Left forelimb (tissue), 1 donor: Measurements from ENCODE around the gene RAB33A.
A peak's percentile ranks its signal among the peaks of the same experiment; 100 is the strongest.

ENCODE experiments used
- DNase-seq: peaks from one replicate; pipeline ENCODE4 v3.0.0-alpha.2; 2018; ENCODE audit warnings: low spot score

Gene RAB33A

GRCh38 chrX:130171446-130172126, at the start of gene RAB33A:
Gene RAB33A (plus strand): TSS chrX:130171962. CDS start chrX:130172063, 101 bp downstream.
- DNase-seq: no peak

GRCh38 chrX:130124577-130124976, 47.2 kb upstream of the RAB33A start:
- DNase-seq: no peak

GRCh38 chrX:130125091-130125874, 46.5 kb upstream of the RAB33A start:
- DNase-seq: no peak

GRCh38 chrX:130130990-130131389, 40.8 kb upstream of the RAB33A start:
- DNase-seq: no peak

- no peak for DNase-seq
Observed at GRCh38 chrX:130136496-130136895, 35.3 kb upstream of the RAB33A start.

- DNase-seq: no peak
Observed at GRCh38 chrX:130136961-130137360, 34.8 kb upstream of the RAB33A start.

GRCh38 chrX:130139474-130140201, 32.1 kb upstream of the RAB33A start:
- DNase-seq: no peak

- DNase-seq: no peak
Observed at GRCh38 chrX:130144509-130144908, 27.3 kb upstream of the RAB33A start.

- no peak for DNase-seq
Observed at GRCh38 chrX:130145123-130145522, 26.6 kb upstream of the RAB33A start.

GRCh38 chrX:130147631-130148030, 24.1 kb upstream of the RAB33A start:
- DNase-seq: no peak

GRCh38 chrX:130155564-130155963, 16.2 kb upstream of the RAB33A start:
- DNase-seq: no peak

- DNase-seq: no peak
Observed at GRCh38 chrX:130158311-130158710, 13.5 kb upstream of the RAB33A start.

GRCh38 chrX:130159776-130160175, 12.0 kb upstream of the RAB33A start:
- no peak for DNase-seq

GRCh38 chrX:130162094-130162735, 9.5 kb upstream of the RAB33A start:
- no peak for DNase-seq

GRCh38 chrX:130163398-130163797, 8.4 kb upstream of the RAB33A start:
- DNase-seq: no peak

- DNase-seq: peak; percentile 58
Observed at GRCh38 chrX:130165181-130165702, 6.5 kb upstream of the RAB33A start.

- DNase-seq: peak; percentile 91
Observed at GRCh38 chrX:130165703-130166502, 5.9 kb upstream of the RAB33A start, which contains the start of gene AIFM1. Gene AIFM1 (minus strand): TSS chrX:130165841. CDS start chrX:130165656, 185 bp downstream.

GRCh38 chrX:130166503-130166777, 5.3 kb upstream of the RAB33A start:
- DNase-seq: no peak

- DNase-seq: no peak
Observed at GRCh38 chrX:130167040-130167439, 4.7 kb upstream of the RAB33A start.

- no peak for DNase-seq
Observed at GRCh38 chrX:130170752-130171445, 863 bp upstream of the RAB33A start.
